Measurements from ENCODE around the gene HPCAL1. TPM values are rescaled to one million over a fixed set of nuclear protein-coding genes. Genes with fewer than 3 reads are reported as not detected.

HPCAL1 gene
- total and polyA plus RNA-seq, 2 donors (not counting 1 experiment from before 2014, with no cell fraction given), result 60.3 to 65.1 TPM

DNA sequence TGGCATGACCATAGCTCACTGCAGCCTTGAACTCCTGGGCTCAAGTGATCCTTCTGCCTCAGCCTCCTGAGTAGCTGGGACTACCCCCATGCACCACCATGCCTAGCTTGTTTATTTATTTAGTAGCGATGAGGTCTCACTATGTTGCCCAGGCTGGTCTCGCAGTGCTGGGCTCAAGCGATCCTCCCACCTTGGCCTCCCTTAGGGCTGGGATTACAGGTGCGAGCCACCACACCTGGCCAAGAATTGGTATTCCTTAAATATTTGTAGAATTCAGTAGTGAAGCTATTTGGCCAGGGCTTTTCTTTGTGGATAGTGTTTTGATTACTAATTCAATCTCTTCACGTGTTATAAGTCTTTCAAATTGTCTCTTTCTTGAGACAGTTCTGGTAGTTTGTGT lies 89.4 kb downstream of the HPCAL1 start:
- 100% methylated on average over 2 of the region's 5 CpGs for WGBS (ENCODE audit: insufficient coverage)
- Histone ChIP-seq H3K4me3 (ENCODE audit: control extremely low read depth in 1 of 5, extremely low read depth in 1 of 5, insufficient read depth in 1 of 5, low read depth in 2 of 5, low read length in 4 of 5) (no peak overlapping the region), H3K9ac (ENCODE audit: low read length) (no peak overlapping the region), H3K27me3 (replicated peaks in 1 of 4; ENCODE audit: control extremely low read depth in 1 of 4, control insufficient read depth in 3 of 4, insufficient read depth in 4 of 4, low read length in 3 of 4) (no peaks in the 10 kb centered on the region), H3K4me1 (ENCODE audit: control insufficient read depth in 2 of 2, insufficient read depth in 2 of 2, low read length in 2 of 2) (peaks cover 3 to 29% of the 10 kb centered on the region in 2 donors), H3K79me2 (ENCODE audit: control insufficient read depth, insufficient read depth, low read length) (peaks cover 81% of the 10 kb centered on the region), H2AFZ (ENCODE audit: insufficient read depth, low read depth, low read length, poor library complexity, severe bottlenecking) (no peak overlapping the region), H3K9me3 (ENCODE audit: control extremely low read depth in 1 of 3, control insufficient read depth in 2 of 3, insufficient read depth in 1 of 3, low read length in 2 of 3) (no peaks in the 10 kb centered on the region), H3K4me2 (replicated peaks; ENCODE audit: low read depth, low read length, poor library complexity, severe bottlenecking) (no peak overlapping the region), H3K36me3 (replicated peaks in 1 of 2; ENCODE audit: control extremely low read depth in 1 of 2, control insufficient read depth in 1 of 2, extremely low read depth in 1 of 2, insufficient read depth in 2 of 2, low read length in 1 of 2) (peaks cover 1 to 7% of the 10 kb centered on the region in 2 experiments), H3K27ac (ENCODE audit: low read length in 2 of 2) (no peak overlapping the region), H4K20me1 (ENCODE audit: control insufficient read depth, insufficient read depth, low read length, poor library complexity, severe bottlenecking) (peaks cover 47% of the 10 kb centered on the region)
- intact Hi-C loops (cut with micrococcal nuclease), result no loop called here
- Mint-ChIP-seq H3K4me3 (no peak overlapping the region), H3K27ac (no peak overlapping the region), H3K9me3 (ENCODE audit: insufficient read depth) (no peaks in the 10 kb centered on the region), H3K4me1 (peaks cover 60% of the 10 kb centered on the region), H3K27me3 (no peaks in the 10 kb centered on the region)
- no peak for TF ChIP-seq EZH2 (IDR thresholded peaks at IDR 0.05; ENCODE audit: borderline replicate concordance, insufficient read depth, low read depth, low read length, poor library complexity, severe bottlenecking)
- TF ChIP-seq, protein P1, sequence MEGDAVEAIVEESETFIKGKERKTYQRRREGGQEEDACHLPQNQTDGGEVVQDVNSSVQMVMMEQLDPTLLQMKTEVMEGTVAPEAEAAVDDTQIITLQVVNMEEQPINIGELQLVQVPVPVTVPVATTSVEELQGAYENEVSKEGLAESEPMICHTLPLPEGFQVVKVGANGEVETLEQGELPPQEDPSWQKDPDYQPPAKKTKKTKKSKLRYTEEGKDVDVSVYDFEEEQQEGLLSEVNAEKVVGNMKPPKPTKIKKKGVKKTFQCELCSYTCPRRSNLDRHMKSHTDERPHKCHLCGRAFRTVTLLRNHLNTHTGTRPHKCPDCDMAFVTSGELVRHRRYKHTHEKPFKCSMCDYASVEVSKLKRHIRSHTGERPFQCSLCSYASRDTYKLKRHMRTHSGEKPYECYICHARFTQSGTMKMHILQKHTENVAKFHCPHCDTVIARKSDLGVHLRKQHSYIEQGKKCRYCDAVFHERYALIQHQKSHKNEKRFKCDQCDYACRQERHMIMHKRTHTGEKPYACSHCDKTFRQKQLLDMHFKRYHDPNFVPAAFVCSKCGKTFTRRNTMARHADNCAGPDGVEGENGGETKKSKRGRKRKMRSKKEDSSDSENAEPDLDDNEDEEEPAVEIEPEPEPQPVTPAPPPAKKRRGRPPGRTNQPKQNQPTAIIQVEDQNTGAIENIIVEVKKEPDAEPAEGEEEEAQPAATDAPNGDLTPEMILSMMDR (IDR thresholded peaks at IDR 0.05), result no peak
- ChIA-PET POLR2A (no interaction called here), CTCF (interaction anchor here (1.2 to 5.6 kb wide), 2 partner anchors 9 to 17 kb away, joined by 4 to 30 read pairs; no protein-coding TSS in a partner anchor)
- no peak for DNase-seq
- no peak for ATAC-seq (ENCODE audit: low read depth)

DNA sequence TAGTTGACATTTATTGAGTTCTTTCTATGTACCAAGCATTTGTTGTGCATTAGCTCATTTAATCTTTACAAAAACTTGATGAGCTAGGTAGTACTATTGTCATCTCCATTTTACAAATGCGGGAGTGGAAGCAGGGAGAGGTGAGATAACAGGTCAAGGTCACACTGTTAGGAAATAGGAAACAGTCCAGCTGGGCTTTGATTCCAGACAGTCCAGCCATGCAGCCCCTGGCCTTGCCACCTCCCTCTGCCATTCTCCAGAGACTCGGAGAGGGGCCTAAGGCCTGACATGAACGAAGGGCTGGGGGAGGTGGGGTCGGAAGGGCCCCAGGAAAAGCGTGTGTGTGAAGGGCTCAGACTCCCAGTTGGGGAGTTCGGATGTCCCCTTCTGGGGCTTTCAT lies 89.8 kb downstream of the HPCAL1 start:
- Histone ChIP-seq H4K20me1 (ENCODE audit: control insufficient read depth, insufficient read depth, low read length, poor library complexity, severe bottlenecking) (peaks cover 48% of the 10 kb centered on the region), H3K9ac (ENCODE audit: low read length) (no peak overlapping the region), H3K27me3 (replicated peaks in 1 of 4; ENCODE audit: control extremely low read depth in 1 of 4, control insufficient read depth in 3 of 4, insufficient read depth in 4 of 4, low read length in 3 of 4) (no peaks in the 10 kb centered on the region), H3K79me2 (ENCODE audit: control insufficient read depth, insufficient read depth, low read length) (peaks cover 78% of the 10 kb centered on the region), H3K4me1 (ENCODE audit: control insufficient read depth in 2 of 2, insufficient read depth in 2 of 2, low read length in 2 of 2) (peaks cover 3 to 26% of the 10 kb centered on the region in 2 donors), H3K27ac (ENCODE audit: low read length in 2 of 2) (no peak overlapping the region), H3K36me3 (replicated peaks in 1 of 2; ENCODE audit: control extremely low read depth in 1 of 2, control insufficient read depth in 1 of 2, extremely low read depth in 1 of 2, insufficient read depth in 2 of 2, low read length in 1 of 2) (peaks cover 1 to 8% of the 10 kb centered on the region in 2 experiments), H3K9me3 (ENCODE audit: control extremely low read depth in 1 of 3, control insufficient read depth in 2 of 3, insufficient read depth in 1 of 3, low read length in 2 of 3) (no peaks in the 10 kb centered on the region), H3K4me2 (replicated peaks; ENCODE audit: low read depth, low read length, poor library complexity, severe bottlenecking) (no peak overlapping the region), H3K4me3 (ENCODE audit: control extremely low read depth in 1 of 5, extremely low read depth in 1 of 5, insufficient read depth in 1 of 5, low read depth in 2 of 5, low read length in 4 of 5) (no peak overlapping the region), H2AFZ (ENCODE audit: insufficient read depth, low read depth, low read length, poor library complexity, severe bottlenecking) (no peak overlapping the region)
- DNase-seq (no peak), ATAC-seq (ENCODE audit: low read depth) (no peak)
- WGBS (ENCODE audit: insufficient coverage), result 94% methylated on average over 2 of the region's 6 CpGs
- peaks cover 56% of the 10 kb centered on the region for H3K4me1 Mint-ChIP-seq
- ChIA-PET CTCF (interaction anchor here (1.2 to 5.6 kb wide), 2 partner anchors 10 to 16 kb away, joined by 4 to 30 read pairs; no protein-coding TSS in a partner anchor), POLR2A (no interaction called here)
- no peaks in the 10 kb centered on the region for H3K27me3 Mint-ChIP-seq
- no peaks in the 10 kb centered on the region for H3K9me3 Mint-ChIP-seq (ENCODE audit: insufficient read depth)
- H3K4me3 Mint-ChIP-seq, result no peak overlapping the region
- TF ChIP-seq, protein P1 (IDR thresholded peaks at IDR 0.05), result no peak
- intact Hi-C loops (cut with micrococcal nuclease), result no loop called here
- H3K27ac Mint-ChIP-seq, result no peak overlapping the region
